Measurements from ENCODE around the gene CBX8.

DNA sequence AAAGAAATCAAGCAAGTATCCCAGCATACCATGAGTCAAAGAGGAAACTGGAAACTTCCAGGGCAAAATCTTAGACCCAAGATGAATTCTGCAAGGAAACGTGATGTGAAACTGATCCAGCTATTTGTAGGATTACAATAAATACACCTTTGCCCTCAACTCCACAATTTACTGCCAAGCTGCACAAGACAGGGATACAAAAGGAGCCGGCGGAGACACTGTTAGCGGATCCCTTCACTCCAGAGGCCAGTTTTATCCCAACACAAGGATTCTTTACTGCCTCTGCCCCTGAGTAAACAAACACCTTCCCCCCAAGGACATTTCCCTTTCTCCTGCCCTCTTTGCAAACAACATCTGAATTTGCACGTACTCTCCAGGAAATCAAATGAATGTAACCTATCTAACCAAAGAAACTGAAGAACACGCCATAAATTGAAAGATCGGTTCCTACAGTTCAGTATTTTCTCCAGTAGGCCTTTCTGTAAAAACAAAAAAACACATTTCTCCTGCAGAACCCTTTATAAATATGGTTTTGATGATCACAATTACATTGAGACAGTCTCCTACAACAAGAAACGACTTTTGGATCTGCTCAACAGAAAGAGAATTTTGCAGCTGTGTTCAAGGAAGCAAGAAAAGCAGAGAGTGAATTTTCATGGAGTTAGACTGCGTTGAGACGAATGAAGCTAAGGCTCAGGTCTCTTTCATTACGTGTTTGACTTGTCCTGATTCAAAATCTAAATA lies 20.3 kb downstream of the CBX8 start:
- TF ChIP-seq, protein P1, sequence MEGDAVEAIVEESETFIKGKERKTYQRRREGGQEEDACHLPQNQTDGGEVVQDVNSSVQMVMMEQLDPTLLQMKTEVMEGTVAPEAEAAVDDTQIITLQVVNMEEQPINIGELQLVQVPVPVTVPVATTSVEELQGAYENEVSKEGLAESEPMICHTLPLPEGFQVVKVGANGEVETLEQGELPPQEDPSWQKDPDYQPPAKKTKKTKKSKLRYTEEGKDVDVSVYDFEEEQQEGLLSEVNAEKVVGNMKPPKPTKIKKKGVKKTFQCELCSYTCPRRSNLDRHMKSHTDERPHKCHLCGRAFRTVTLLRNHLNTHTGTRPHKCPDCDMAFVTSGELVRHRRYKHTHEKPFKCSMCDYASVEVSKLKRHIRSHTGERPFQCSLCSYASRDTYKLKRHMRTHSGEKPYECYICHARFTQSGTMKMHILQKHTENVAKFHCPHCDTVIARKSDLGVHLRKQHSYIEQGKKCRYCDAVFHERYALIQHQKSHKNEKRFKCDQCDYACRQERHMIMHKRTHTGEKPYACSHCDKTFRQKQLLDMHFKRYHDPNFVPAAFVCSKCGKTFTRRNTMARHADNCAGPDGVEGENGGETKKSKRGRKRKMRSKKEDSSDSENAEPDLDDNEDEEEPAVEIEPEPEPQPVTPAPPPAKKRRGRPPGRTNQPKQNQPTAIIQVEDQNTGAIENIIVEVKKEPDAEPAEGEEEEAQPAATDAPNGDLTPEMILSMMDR (IDR thresholded peaks at IDR 0.05), result no peak
- no peak for TF ChIP-seq POLR2A (IDR thresholded peaks at IDR 0.05)

All from lower leg skin (tissue), 3 donors.